Activated CD8-positive, alpha-beta memory T cell treated with anti-CD3 and anti-CD28 coated beads for 4 hours (primary cell): Measurements from ENCODE around the gene COG8.
"Not testable (repeated sequence)": the region's sequence is repeated elsewhere in the genome, so short reads cannot be mapped to it uniquely, and the experiment has no call there.

Source experiments
- DNase-seq, 2 donors: peaks; one replicate each; pipeline ENCODE4 v3.0.0-alpha.2; 2020; ENCODE audit warnings: low read depth in 2 of 2

Gene COG8, protein sequence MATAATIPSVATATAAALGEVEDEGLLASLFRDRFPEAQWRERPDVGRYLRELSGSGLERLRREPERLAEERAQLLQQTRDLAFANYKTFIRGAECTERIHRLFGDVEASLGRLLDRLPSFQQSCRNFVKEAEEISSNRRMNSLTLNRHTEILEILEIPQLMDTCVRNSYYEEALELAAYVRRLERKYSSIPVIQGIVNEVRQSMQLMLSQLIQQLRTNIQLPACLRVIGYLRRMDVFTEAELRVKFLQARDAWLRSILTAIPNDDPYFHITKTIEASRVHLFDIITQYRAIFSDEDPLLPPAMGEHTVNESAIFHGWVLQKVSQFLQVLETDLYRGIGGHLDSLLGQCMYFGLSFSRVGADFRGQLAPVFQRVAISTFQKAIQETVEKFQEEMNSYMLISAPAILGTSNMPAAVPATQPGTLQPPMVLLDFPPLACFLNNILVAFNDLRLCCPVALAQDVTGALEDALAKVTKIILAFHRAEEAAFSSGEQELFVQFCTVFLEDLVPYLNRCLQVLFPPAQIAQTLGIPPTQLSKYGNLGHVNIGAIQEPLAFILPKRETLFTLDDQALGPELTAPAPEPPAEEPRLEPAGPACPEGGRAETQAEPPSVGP

DNA sequence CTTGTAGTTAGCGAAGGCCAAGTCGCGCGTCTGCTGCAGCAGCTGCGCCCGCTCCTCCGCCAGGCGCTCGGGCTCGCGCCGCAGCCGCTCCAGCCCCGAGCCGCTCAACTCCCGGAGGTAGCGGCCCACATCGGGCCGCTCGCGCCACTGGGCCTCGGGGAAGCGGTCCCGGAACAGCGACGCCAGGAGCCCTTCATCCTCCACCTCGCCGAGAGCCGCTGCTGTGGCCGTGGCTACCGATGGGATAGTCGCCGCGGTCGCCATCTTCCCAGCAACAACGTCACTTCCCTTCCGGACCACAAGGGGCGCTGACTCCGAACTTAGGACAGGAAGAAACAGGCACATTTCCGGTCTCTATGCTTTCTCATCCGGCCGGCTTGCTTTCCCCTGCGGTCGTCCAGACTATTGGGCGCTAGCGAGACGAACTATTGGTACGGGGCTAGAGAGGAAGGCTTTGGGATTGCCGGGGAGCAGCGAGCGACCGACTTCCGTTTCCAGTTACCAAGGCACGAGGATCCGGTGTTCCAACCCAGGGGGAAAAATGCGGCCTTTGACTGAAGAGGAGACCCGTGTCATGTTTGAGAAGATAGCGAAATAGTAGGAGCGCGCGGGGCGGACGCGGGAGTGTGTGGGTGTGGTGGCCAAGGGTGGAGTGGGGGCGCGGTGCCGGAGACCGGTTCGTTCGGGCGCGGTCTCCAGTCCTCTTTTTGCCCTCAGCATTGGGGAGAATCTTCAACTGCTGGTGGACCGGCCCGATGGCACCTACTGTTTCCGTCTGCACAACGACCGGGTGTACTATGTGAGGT is at the start of gene COG8, which contains the start of gene NIP7:
Gene COG8 (minus strand): TSS at position 276 of the 806 bp plus-strand sequence. CDS start 12 bp downstream, at position 264.
Gene NIP7 (plus strand): TSS at position 484 of the 806 bp plus-strand sequence. CDS start 58 bp downstream, at position 542.
- DNase-seq = peak; percentile 84 to 86

DNA sequence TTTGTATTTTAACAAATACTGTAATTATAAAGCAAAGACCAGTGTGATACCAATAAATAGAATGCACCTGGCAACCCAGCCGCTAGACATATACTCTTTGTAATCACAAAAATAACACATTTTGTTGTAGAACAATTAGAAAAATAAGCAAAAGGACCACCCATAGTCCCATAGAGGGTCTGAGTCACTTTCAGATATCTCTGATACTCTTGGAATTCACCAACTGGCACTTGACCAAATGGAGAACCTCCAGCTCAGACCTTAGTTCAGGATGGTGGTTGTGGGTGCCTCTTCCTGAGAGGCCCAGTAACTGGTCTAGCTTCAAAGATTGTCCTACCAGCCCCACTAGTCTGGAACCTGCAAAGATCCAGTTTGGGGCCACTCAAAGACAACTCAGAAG is 47.2 kb upstream of the COG8 start:
- DNase-seq = no peak

DNA sequence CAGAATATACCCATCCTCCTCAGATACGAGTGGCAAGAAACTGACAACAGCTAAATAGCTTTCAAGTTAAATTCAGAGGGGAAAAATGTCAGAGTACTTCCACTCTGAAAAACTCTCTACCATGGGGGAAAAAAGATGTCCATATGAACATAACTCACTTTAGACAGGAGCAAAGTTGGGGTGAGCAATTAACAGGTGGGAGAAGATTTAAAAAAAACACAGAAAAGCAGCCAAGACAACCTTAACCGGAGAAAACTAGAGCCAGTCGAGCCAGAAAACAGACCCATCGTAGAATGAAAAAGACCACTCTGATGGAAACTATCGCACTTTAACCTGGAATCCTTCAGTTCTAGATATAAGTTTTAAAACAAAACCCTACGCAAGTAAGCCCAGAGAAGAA is 45.6 kb upstream of the COG8 start:
- no peak for DNase-seq

DNA sequence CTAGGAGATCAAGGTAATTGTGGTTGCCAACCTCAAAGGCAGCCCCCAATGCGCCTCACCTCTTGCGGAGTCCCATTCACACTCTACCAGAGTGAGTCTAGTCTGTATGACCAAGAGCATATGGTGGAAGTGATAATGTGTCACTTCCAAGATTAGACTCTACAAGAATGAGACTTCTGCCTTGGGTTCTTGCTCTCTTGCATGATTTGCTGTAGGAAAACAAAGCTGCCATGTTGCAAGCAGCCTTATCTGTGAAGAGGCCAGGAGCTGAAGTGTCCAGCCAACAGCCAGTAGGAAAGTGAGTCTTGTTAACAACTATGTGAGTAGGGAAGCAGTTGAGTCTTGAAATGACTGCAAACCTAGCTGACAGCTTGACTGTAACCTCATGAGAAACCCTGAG is 43.1 kb upstream of the COG8 start:
- DNase-seq = no peak

DNA sequence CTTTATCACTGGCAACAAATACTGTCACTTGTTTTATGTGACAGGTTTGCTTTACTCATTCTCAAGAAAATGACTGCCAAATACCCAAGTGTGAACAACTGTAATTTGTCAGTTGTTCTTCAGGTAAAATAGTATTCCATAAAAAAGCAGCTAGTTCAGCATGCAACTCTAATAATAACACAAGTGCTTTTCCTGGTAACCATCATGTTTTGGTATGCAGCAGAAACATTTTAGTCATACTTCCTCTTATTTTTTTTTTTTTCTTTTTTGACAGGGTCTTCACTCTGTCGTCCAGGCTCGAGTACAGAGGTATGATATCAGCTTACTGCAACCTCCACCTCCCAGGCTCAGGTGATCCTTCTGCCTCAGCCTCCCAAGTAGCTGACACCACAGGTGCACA is 41.9 kb upstream of the COG8 start:
- DNase-seq = no peak

DNA sequence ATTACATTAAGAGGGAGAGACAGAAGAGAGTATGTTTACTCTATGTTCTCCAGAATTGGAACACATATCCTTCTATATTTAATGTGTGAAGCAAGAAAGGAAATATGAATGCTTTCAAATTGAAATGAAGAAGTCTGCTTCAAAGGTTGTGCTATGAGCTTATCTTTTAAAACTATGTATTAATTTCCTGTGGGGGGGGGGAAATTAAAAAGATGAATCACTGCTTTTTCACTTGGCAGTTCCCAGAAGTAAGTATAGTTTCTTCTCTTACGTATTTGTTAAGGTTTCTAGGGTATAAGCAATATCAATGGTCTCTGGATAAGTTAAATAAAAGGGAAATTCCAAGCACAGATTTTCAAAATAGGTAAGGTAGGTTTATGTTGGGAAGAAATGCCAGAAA is 39.4 kb upstream of the COG8 start:
- DNase-seq = no peak

DNA sequence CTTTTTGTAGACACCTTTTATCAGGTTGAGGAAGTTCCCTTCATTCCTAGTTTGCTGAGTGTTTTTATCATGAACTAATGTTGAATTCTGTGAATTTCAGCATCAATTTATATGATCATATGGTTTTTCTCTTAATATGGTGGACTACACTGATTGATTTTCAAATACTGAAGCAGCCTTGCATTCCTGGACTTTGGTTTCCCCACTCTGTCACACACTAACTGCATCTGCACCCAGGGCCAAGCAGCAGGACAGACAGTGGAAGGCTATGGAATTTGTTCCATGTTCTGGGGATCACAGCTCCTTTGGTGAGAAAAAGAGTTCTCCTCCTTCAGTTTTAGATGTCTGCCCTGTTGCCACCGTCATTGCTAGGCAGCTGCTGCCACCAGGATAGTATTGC is 38.7 kb upstream of the COG8 start:
- DNase-seq = no peak

DNA sequence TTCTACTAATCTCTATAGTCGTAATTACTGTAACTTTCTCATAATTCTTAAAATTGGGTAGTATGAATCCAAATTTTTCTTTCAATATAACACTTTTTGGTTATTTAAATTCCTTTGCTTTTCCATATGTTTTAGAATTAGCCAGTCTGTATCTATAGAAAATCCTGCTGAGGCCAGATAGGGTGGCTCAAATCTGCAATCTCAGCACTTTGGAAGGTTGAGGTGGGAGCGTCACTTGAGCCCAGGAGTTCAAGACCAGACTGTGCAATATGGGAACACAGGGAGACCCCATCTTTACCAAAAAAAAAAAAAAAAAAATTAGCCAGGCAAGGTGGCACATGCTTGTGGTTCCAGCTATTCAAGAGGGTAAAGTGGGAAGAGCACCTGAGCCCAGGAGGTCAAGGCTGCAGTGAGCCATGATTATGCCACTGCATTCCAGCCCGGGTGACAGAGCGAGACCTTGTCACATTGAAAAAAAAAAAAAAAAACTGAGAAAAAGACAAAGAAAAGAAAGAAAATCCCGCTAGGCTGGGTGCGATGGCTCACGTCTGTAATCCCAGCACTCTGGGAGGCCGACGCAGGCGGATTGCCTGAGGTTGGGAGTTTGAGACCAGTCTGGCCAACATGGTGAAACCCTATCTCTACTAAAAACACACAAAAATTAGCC is 37.2 kb upstream of the COG8 start:
- DNase-seq = no peak

DNA sequence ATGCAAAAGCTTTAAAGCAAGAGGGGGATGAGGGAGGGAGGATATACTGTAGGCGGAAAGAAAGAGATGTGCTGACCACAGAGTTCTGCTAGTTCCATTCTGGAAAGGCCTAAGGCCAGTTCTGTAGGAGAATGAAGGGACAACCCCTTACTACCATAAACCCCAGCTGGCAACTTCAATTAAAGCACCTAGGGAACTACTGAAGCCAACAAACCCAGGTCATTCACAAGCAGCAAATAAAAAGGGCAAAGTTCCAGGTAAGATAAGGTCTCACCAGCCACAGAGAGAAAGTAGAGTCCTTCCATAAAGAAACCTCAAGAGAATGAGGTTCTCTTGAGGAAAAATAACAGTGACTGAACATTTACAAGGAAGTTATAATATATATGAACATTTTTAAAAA is 33.7 kb upstream of the COG8 start:
- DNase-seq = no peak

DNA sequence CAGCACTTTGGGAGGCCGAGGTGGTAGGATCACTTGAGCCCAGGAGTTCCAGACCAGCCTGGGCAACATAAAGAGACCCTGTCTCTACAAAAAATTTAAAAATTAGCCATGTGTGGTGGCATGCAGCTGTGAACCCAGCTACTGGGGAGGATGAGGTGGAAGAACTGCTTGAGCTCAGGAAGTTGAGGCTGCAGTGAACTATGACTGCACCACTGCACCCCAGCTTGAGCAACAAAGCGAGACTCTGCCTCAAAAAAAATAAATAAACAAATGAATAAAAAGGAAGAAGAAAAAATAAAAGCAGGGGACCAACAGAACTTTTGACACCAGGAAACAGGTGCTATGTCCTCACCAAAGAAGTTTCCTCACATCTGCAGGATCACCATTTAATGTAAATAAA is 32.2 kb upstream of the COG8 start:
- DNase-seq = no peak

DNA sequence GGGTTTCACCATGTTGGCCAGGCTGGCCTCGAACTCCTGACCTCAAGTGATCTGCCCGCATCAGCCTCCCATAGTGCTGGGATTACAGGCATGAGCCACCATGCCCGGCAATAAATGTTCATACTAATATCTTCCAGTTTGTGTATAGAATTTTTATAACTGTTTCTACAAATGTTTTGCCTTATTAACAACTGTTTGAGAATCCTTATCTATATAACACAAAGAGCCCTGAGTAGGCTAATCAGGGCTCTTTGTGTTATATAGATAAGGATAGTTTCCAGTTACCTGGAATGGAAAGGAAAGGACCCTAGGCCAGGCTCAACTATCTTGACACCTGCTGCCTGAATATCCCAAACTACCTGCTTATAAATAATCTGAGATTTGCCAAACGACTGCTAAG is 29.5 kb upstream of the COG8 start:
- no peak for DNase-seq

DNA sequence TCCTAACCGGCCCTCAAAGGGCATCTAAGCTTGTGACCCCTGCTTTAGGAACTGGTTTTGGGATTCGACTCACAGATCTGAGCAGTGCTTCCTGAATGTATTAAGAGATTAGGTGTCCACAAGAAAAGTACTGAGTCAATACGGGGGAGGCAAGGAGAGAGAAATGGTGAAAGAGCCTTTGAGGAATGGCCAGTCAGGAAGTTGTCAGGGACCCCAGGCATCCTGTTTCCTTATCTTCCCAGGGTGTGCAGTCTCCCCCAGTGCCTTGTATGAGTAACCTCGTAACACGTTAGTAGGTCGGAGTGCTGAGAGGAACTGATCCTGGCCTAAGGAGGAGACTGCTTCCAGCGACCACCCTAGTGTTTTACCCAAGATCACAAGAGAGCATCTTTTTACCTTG is 28.6 kb upstream of the COG8 start:
- no peak for DNase-seq

DNA sequence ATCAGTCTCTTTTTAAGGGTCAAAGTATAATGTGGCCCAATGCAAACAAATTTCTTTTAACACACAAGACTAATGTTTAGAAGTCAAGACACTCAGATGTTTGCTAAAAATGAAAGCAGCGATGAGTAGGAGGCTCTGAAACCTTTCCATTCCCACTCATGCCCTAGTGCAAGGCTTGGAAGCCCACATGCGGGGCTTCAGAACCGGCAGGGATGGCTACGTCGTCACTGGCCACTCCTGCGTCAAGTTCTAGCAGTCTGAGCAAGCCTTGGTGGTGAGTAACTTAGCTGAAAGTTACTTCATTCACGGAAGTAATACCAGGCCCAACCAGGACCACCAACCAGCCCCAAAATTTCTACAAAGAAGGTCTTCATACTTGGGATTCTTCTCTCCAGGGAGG is 27.1 kb upstream of the COG8 start:
- no peak for DNase-seq

DNA sequence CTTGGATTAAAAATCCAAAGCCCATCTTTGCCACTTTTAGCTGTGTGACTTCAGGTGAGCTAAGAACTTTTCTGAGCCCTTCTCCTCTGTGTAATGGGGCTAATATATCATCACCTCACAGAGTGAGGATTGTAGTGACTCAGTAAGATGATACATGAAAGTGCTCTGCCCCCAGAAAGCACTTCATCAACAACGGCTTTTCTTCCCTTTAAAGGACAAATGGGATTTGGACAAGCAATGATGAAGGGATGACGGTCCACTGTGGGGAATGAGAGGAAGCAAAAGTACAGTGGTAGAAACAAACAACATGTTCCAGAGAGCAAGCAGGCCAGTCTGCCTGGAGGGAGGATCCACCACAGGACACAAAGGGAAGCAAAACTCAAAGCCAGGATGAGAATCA is 26.5 kb upstream of the COG8 start:
- no peak for DNase-seq

DNA sequence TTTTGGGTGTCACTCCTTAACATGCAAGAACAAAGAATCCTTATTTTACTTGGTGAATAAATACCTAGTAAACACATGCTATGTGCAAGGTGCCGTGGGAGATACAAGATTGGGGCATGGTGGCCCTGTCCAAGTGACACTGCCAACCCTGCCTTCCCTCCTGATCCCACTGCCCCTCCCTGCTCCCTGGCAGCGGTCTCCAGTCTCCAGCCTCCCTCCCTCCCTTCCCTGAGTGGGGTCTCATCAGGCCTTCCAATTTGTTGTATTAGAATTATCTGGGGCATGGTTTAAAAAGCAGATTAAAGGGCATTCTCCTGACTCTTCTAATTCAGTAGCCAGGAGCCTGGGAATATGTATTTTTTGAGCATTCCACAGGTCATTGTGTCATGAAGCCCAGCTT is 24.7 kb upstream of the COG8 start:
- DNase-seq = no peak

DNA sequence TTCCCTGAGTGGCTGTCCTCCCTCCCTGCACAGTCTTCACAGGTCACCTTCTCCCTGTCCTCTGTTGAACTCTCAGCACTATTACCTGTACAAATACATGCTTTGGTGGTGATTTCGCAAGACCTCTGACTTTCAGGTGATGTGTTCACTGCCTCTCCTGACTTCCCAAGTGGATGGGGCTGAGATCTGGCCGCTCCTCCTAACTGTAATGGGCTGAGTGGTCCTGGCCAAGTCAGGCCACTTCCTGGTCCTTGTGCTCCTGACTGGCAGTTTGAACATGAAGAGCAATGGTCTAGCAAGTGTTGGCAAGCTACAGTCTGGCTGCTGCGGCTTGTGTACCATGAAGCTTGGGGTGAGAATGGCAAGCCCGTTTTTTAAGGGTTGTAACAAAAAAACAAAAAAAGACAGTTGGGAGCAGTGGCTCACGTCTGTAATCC is 23.9 kb upstream of the COG8 start:
- DNase-seq = no peak

DNA sequence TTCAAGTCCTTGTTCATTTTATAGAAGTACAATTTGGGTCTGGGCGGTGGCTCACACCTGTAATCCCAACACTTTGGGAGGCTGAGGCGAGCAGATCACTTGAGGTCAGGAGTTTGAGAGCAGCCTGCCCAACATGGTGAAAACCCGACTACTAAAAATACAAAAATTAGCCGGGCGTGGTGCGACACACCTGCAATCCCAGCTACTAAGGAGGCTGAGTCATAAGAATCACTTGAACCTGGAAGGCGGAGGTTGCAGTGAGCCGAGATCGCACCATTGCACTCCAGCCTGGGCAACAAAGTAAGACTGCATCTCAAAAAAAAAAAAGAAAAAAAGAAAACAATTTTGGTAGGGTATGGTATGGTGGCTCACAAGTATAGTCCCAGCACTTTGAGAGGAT is 20.7 kb upstream of the COG8 start:
- DNase-seq = not testable (repeated sequence)

DNA sequence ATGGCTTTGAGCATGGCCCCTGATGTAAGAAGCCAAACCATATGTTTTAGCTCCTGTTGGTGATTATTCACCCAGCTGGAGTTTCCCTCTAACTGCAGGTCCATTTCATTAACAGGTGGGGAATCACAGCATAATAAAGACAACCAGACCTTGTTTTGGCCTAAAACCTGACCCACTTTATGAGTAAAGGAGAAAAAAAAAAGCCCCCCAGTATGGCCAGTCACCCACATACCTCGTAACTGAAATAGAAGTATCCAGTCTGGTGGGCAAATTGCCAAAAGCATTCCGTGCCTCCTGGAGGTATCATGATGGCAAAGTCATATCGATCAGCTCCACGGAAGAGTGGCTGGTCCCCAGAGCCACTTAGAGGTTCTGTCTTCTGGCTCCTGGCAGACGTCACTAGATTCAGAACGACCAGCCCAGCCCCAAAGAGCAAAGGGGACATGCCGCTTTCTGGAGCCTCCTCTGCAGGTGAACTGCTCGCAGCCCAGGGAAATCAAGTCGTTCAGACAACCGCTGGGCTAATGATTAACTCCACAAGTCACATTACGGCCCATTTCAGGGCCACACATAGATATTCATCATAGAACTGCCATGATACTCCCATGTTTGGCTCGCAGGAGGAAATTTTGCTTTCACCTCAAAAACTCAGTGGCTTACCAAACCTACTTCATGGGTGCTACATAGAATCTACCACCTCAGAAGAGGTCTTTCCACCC is 12.1 kb upstream of the COG8 start, which contains the start of gene TMED6:
Gene TMED6 (minus strand): TSS at position 478 of the 719 bp plus-strand sequence. CDS start 33 bp downstream, at position 445.
- no peak for DNase-seq

DNA sequence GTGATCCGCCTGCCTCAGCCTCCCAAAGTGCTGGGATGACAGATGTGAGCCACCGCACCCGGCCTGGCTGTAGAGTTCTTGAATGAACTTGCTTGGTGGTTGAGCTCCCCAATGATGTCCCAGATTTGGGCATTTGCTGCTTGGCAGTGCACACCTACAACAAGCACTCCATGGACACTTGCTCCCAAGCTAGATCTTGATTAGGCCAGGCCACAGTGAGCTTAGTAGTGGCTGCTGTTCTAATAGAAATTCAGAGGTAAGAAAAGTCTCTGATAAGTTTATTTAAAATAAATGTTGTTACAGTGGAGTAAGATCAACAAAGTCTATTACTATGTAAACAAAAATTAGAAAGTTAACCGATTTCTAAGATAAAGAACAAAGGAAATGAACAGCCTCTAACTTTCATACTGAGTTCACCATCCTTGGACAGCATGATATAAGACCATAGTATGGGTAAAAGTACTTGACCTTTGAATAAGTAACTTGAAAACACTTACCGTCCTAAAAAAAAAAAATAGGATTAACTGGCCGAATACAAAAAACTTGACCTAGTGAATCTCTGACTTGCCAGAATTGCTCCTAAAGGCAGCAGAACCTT is 11.3 kb upstream of the COG8 start:
- DNase-seq = no peak

DNA sequence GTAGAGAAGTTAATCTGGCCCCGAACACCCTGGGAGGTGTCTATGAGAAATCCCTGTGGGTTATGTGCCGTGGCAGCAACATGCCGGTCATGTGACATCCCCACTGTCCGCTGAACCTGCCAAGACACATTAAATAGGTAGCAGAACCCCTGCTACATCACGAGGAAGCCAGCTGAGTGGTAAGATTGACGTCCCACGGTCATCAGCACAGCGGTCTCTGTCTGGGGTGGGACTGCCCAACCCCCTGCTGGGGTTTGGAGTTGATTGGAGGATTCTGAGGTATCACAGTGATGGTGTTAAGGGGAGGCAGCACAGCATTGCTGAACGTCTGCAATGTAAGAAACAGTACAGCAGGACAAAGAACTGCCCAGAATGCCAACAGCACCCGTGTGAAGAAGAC is 10.2 kb upstream of the COG8 start:
- no peak for DNase-seq

DNA sequence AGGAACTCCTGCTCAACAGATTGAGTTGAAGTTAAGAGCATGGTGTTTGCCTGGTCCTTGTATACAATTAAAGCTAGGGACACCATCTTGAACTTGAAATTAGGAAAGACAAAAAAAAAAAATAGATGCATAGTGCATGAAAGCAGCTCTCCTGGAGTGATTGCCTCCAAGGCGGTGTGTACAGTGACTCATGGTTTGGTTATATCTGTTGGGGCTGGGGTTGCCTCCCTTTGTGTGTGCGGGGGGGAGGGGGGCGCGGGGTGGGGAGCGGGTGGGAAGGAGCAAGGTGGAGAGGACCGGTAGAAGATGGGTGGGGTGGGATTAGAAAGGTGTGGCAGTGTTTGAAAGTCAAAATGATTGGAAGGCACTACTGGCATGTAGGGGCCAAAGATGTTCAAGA is 8.9 kb upstream of the COG8 start:
- no peak for DNase-seq
